ENCODE measurements around the gene WNT7A.

WNT7A gene

DNA sequence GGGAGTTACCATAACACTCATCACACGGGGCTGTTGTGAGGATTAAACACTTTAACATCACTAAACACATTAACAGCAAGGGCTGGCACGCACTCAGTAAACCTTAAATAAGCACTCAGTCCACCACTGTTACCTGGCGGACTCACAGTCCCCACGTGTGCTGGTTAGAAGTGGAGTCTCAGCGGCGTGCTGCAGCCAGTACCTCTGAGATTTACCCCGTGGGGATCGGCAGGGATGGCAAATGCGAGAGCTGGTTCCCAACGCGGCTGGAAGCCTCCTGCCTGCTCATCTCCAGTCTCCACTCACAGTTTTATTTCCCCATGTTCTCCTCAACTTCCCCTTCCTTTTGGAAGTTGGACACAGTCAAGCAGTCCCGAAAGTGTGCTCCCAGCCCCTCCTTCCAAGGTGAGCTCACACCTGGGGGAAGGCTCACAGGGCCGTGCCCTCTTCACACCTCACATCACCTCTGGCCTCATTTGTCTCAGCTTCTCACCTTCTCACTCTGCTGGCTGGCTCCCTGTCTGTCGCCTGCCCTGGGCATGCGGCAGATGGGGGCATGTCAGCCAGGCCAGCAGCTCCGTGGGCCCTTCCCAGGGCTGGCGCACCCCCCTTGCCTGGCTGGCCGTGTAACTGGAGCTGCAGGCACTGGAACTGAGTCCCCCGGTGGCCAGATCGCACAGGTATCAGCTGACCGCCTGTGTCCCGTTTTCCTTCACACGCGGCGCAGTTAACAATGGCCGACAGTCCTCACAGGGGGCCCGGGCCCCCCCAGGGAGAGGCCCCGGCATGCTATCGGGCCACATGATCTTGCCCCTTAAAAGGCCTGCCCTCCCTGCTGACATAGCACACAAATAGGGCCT, 87.1 kb downstream of the WNT7A start:
- DNase-seq (ENCODE audit: low read depth) = no peak

DNA sequence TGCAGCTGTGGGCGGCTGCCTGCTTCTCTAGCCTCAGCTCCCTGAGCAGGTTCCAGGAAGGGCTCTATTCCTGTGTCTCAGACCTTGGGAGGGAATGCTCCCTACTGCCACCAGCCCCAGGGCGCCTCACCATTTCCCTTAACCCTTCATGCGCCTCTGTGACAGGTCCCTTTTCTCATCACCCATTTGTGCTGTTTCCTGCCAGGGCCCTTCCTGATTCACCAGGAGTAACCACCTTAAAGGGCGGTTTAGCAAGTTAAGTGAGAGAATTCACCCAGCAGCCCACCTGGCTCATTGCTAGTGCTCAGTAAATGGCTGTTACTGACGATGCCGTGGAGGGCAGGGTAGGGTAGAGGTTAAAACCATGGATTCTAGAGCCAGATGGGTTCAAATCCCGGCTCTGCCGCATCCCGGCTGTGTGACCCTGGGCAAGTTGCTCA, 87.8 kb downstream of the WNT7A start:
- DNase-seq (ENCODE audit: low read depth) = no peak

DNA sequence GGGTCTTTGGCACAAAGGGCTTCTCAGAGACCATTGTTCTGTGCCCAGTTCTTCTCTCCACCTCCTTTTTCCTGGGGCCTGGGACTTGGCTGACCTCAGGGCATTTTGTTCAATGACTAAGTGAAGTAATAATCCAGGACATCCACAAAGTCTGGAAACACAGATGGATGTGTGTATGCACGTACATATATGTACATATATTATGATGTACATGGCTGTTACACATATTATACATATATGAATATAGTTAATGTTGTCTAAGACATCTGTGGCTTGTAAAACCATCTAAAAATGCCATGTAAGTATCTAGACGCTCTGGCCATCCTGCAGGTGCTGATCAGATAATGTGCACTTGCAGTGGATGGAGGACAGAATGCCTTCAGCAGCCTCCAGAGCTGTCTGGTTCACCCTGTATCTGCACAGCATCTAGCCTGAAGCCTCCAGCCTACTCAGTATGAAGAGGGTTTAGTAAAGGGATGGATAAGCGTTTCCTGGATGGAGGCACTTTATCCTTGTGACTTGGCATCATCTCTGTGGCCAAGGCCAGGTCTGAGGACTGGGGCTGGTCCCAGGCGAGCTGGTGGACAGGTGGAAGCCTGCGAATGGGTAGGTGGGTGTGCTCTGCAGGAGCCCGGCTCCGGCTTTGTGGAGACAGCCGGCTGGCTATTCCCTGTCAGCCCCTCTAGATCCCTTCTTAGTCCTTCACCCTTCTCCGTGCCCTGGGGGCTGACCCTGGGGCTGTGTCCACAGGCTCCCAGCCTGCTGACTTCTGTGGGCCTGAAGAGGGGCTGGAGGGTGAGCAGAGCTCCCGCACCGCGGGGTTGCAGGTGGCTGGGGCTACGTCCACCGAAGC, 88.4 kb downstream of the WNT7A start:
- no peak for DNase-seq (ENCODE audit: low read depth)

DNA sequence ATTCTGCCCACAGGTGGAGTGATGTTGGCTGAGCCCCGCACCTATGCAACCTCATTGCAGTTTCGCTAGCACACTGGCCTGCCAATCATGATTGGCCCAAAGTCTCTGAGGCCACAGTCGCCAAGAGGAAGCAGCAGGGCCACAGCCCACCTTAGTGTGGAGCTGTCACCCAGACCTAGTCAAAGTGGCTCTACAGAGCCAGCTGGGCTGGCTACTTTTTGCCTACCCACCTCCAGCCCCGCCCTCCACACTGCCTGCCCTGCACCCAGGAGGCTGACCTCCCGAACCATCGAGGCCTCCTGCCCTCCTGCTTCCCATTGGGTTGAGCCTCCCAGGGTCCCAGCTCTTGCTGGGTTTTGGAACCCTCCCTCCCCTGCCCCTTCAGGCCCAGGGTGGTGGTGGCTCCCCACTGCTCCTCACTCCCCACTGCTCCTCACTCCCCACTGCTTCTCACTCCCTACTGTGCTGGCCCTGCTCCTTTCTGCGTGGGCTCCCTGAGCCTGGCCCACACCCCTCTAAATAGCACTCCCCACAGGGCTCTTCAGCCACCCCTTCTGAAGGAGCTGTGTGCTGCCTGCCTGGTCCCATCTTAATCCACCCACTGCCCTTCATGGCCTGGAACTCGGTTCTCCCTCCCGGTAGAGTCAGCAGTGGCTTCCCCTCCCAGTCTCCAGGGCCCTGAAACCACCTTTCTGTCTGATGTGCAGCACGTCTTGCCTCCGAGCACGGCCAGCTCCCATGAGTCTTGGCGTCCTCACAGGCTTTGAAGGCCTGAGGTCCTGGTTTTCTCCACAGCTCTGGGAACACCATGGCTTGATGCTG, 89.3 kb downstream of the WNT7A start:
- no peak for DNase-seq (ENCODE audit: low read depth)

DNA sequence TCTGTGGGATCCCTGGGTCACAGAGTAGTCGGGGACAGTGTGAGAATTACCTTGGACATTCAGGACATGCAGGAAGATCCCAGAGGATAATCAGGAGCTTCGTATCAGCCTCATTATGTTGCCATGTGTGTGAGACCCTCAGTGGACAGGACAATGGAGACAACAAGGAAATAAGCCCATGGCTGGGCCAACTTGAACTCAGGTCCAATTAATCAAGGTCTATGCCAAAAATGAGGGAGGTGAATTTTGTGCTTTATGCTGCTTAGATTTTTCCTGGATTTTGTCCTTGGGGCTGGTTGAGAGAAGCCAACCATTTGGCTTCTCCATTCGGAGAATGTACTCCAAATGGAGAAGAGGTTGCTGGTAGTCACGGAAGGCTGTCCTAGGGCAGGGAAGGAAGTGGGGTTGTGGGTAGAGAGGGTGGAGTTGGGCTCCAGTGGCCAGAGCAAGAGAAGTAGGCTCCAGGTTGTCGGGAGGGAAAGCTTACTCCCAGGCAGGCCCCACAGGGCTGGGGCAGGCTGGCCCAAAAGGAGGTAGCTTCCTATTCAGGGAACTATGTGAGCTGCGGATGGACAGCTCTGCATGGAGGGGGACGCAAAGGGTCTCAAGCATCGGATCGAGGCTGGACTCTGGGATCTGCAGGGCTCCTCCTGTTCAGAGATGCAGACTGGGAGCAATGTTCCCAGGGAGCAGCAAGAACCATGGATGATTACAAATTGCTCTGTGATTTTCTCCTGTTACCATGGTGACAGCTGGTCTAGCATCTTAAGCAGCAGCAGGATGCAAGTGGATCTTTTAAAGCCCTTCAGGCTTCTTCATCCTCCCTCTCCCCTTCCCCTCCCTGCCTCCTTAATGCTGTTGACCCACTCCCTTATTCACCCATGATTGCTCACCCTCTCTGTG, 91.1 kb downstream of the WNT7A start:
- no peak for DNase-seq (ENCODE audit: low read depth)

DNA sequence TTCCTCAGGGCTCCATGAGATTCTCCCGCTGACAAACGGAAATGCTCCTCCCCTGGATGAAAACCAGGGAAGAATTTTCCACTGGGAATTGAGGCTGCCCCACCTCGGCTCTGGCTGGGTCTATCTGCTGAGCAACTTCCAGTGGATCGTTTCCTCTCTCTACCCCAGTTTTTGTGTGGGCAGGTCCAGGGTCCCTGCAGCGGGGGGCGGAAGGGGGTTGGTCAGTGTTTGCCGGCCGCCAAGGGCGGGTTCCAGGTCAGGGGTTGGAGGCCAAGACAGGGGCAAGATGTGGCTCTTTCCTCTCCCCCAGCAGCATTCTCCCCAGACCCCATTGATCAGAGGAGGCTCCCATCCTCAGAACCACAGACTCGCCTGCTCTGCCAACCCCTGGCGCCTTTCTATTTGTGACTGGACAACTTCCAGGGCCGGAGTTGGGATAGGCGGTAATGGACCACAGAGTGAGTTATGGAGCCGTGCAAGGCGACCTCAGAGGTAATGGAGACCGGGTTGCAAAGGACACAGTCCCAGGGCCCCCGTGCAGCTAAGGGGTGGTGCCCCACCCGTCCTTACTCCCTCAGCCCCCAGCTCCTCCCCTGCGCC, 92.2 kb downstream of the WNT7A start:
- no peak for DNase-seq (ENCODE audit: low read depth)

DNA sequence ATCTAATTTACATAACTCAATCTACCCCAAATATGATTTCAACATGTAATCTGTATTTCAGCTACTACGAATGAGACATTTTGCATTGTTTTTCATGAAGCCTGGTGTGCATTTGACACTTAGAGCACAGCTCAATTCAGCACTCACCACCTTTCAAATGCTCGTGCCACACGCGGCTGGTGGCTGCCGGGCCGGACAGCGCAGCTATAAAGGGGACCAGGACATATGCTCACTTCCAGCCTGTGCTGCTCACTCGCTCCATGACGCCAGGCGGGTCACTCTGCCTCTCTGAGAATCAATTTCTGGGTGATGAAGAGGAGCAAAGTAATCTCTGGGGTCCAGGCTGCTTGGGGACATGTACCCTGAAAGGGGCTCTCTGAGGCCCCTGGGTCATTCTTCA, 93.1 kb downstream of the WNT7A start:
- DNase-seq (ENCODE audit: low read depth) = no peak

DNA sequence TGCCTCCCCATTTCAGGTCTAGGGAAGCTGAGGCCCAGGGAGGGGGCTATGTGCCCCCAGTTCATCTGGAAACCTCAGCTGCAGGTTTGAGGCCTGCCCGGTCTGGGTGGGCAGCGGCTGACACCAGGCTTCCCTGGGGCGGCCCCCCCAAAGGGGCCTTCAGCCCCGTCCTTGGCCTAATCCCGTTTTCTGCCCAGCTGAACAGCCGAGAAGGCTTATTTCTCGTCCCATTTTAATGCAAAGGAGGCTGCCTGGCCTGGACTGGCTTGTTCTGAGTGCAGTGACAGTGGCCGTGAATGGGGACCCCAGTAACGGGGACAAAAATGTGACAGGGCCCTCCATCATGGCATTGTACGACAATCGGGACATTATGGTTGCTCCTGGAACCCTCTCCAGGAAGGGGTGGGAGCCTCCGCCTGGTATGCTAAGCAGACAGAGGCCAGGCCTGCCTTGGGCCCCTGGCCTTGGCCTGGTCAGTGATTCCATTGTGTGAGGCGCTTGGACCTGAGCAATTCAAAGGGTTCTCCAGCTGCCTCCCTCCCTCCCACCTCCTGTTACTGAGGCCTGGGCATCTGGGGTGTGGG, 93.9 kb downstream of the WNT7A start:
- DNase-seq (ENCODE audit: low read depth) = no peak

DNA sequence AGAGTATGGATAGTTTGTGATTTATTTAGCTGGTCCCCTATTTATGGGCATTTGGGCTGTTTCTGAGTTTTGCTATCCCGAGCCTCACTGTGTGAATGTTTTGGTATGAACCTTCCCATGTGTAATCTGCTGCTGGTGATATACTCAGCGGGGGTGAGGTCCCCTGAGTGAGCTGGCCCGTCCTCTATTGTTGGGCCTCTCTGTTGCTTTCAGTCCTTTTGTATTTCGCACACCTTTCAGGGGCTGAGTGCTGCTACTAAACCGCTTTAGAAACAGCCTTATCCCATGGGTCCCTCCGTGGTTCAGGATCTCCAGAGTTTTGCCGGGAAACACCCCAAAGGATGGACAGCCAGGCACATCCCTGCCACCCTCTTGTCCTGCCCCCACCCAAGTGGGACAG, 94.5 kb downstream of the WNT7A start:
- DNase-seq (ENCODE audit: low read depth) = no peak

DNA sequence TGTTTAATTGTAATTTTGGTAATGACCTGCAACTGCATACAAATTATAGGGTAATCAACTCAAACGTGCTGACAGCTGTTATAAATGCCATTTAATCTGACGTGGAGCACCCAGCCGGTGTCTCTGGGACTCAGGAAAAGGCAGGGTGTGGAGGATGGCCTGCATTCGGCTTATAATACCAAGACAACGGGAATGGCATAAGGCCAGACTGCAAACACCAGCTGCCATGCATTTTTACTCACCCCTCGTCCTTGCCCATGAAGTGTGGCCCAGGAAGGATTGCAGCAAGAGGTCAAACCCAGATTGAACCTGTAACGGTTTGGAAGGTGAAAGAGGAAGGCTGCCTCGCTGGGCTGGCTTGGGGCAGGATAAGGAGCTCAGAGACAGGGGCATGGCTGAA, 96.4 kb downstream of the WNT7A start:
- DNase-seq (ENCODE audit: low read depth) = no peak

DNA sequence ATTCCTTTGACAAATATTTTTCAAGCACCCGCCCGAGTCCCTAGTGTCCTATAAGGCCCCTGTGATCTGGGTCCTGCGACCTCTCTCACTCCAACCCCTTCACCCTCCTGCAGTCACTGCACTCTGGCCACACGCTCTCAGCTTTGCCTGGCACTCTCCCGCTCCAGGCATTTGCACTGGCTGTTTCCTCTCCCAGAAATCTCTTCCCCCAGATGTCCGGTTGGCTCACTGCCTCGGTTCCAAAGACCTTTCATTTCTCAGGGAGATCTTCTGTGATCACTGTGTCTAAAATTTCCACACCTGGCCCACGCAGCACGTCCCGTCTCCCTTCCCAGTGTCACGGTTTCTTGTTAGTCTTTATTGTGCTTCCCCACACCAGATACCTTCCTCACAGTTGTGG, 97.4 kb downstream of the WNT7A start:
- no peak for DNase-seq (ENCODE audit: low read depth)

DNA sequence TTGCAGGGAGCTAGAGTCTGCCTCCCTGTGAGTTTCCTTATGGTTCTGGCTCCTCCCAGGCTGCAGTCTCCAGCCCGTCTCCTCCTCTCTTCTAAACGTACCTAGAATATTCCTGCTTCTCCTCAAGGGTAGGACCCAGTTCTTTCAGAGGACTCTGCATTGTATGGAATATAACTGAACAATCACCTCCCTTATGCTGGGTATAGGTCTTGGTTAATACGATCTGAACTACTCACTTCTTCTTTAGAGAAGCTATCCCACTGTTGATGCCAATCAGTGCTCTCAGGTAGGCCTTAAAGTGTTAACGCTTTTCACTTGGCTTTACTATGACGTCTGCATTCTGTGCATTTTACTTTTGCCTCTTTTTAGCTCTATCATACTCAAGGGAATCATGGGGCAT, 98.5 kb downstream of the WNT7A start:
- DNase-seq (ENCODE audit: low read depth) = no peak

DNA sequence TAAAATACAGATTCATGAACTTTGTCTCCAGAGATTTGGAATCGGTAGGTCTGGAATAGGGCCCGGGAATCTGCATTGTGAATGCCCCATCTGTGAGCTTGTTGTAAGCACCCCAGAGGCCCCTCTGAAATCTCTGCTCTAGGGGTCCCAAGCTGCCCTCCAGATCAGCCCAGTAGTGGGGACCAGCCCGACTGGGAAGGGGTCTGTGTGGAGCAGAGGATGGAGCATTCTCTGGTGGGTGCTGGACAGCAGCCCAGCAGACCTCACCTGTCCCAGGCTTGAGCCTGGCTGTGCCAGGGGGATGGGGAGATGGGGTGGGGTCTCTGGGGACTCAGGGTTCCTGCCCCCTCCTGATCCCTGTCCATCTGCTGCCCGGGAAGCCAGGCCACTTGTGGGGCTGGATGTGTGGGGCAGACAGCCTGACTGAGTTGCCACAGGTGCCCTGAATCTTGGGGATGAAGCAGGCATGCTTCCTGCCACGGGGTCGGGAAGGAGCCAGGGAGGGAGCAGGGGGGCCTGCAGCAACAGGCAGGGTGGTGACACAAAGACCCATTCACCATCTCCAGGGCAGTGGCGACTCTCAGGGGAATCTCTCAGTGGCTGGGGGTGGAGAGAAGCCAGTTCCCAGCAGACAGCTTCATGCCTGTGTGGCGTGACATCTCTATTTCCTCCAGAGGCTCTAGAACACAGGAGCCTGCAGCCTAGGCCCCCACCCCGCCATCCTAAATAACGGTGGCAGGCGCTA, 99.3 kb downstream of the WNT7A start:
- no peak for DNase-seq (ENCODE audit: low read depth)

DNA sequence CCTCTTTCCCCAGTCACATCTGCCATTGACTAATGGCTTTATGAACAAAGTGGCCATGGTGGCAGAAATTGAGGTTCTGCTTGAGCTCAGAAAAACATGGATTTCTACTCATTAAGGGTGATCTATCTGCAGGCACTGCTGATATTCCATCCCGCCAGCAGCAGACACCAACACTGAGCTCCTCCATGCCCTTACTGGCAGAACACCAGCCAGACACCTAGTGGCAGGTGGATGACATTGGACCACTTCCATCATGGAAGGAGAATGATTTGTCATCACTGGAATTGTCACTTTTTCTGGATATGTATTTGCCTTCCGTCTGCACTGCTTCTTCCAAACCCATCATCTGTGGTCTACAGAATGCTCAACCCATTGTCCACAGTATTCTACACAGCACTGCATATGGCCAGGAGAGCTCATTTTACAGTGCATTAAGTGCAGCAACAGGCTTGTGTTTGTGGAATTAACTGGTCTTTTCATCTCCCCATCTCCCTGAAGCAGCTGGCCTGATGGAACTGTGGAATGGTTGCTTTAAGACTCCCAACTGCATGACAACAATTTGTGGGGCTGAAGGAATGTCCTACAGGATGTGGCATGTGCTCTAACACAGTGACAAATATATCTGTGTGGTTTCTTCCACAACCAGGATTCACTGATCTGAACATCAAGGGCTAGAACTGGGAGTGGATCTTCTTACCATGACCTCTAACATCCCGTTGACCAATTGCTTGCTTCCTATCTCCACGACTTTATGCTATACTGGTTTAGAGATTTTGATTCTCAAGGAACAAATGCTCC, 103.4 kb downstream of the WNT7A start:
- no peak for DNase-seq (ENCODE audit: low read depth)

DNA sequence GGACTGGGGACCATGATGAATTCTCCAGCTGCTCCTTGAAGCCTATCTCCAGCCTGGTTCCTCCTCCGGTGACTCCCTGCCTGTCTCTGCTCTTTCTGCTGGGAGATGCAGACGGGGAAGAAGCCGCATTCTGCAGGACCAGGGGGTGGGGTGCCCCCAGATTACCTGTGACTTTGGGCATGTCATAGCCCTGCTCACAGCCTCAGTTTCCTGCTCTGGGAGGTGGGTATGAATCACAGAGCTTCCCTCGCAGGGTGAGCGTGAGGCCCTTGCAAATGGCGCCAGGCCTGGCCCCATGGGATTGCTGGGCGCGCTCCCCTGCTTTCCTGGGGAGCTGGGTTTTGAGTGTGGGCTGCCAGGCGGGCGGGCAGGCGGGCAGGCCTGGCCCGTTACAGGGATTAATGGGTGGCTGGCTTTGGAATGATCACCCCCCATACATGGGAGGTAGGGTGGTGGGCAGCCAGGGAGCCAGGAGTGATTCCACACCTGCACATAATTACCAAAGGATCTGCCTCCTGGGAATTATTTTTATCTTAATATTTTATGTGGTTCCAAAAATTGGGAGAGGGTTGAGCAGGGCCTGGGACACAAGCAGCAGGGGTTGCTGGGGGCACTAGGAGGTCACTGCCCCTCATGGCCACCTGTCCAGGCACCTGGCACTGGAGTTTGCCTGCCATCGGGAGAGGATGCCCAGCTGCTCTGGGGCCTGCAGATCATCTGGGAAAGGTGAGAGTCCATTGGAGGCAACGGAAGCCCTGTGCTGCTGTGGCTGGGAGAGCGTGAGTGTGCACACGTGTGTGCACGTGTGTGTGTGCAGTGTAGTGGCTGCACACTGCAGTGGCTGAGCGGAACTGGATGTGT, 106.8 kb downstream of the WNT7A start:
- no peak for DNase-seq (ENCODE audit: low read depth)

DNA sequence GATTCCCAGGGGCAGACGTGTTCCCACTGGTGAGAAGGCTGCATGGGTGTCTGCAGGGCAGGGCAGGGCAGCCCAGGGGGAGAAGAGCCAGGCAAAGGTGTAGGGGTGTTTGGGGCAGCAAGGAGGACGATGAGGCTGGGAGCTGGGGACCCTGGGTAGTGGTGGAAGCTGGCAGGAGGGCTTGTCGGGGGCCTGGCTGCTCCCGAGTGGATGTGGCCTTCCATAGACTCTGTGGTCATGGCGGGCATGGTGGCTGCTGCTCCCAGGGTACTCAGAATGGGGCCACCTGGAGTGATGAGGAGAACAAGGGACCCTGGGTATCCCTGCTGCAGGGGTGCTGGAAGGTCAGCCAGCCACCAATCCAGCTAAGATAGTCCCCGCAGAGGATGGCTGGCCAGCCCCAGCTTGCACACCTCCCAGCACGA, 107.5 kb downstream of the WNT7A start:
- no peak for DNase-seq (ENCODE audit: low read depth)

DNA sequence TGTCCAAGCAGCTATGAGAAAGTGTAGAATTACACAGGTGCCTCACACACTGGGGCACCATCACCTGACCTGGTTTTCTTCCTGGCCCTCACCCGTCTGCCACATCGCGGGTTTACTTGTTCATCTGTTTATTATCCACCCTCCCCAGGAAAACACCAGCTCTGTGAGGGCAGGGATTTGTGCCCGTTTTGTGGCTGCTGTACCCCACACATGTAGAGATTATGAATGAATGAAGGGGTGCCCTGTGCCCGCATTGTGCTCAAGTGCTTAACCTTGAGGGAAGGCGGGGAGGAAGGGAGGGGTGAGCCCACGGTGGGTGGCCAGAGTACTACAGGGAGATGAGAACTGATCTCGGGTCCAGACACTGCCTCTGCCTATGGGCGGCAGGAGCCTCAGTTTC, 108.4 kb downstream of the WNT7A start:
- no peak for DNase-seq (ENCODE audit: low read depth)
